ENCODE measurements around the gene RAB12.
"Not testable (repeated sequence)": the region's sequence is repeated elsewhere in the genome, so short reads cannot be mapped to it uniquely, and the experiment has no call there.

Gene RAB12

GRCh38 chr18:8651478-8652261 is 42.4 kb downstream of the RAB12 start:
- DNase-seq = not testable (repeated sequence)

GRCh38 chr18:8654503-8655451 is 45.5 kb downstream of the RAB12 start:
- no peak for DNase-seq

DNA sequence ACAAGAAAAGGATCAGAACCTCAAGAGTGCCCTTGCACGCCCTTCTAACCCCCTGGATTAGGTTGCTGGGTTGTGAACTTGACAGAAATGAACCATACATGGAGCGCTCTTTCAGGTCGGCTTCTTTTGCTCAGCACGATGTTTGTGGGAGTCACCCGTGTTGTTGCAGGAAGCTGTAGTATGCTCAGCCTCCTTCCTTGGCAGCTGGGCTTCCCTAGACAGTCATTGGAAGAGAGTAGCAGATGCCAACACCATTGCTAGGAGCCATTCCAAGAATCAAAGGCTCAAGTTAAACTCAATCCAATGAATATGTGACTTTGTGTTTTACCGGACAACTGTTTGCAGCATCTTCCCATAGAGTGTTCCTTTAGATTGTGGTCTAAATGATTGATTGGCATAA is 47.0 kb downstream of the RAB12 start:
- no peak for DNase-seq

GRCh38 chr18:8657050-8657820 is 48.0 kb downstream of the RAB12 start:
- no peak for DNase-seq

DNA sequence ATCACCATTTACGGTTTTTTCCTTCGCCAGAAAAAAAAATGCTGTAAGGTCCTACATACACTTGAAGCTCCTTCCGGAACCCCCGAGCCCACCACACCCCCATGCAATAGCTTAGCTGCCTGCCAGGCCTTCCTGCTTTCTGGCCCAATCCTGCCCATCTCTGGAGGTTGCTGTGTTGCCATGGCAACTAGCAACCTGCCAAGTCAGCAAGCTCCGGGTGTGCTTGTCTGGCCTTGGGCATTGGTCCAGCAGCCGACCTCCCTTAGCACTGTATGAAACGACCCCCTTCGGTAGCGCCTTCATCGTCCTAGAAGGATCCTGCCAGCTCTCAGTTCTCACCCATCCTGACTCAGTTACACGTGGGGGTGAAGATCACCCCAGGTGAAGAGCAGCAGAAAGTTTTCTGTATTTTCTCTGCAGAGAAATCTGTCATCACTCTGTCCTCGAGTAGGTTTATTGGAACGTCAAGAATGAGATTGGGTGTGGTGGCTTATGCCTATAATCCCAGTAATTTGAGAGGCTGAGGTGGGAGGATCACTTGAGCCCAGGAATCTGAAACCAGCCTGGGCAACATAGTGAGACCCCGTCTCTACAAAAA is 48.7 kb downstream of the RAB12 start:
- DNase-seq = no peak

- no peak for DNase-seq
These were observed 49.7 kb downstream of the RAB12 start for GRCh38 chr18:8658858-8659485.

DNA sequence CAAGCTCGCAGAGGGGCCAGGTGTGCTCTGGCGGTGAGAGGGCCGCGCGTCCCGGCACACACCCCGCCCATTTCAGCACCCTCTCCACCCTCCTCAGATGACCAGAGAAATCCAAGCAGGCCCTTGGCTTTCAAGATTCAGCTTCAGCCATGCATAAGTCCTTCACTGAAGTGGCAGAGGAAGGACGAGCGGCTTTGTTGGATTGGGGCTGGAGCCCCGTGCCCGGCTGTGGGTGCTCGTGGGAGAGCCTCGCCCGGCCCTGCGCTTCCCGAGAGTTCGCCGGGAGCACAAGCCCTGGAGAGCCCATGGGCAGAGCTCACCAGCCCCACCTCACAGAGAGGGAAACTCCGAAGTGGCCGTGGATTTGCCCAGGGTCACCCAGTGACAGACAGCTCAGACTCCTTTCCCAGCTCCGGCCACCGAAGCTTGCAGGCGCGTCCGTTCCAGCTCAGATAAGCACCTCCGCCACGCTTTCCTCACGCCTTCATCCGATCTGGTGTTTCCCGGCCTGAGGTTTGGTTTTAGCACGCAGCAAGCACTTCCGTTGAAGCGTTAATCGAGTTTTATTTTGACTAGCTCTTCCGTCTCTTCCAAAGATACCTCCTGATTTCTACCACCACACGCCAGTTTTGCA is 50.5 kb downstream of the RAB12 start:
- no peak for DNase-seq

DNA sequence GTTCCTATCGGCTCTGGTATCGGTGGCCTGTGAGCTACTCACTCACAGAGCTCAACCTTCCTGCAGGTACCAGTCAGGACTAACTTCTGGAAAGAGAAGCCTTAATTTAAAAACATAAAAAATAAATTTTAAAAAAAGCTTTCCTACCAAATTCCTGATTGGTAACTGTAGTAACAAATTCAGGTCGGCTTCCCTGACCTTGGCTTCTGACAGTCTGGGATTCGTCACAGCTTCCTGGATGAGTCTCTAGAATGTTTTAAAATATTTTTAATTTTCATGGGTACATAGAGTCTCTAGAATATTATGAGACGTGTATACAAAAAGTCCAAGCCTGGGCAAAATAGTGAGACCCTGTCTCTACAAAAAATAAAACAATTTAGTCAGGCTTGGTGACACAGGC is 51.1 kb downstream of the RAB12 start:
- no peak for DNase-seq

GRCh38 chr18:8661754-8662559 is 52.7 kb downstream of the RAB12 start:
- no peak for DNase-seq

DNA sequence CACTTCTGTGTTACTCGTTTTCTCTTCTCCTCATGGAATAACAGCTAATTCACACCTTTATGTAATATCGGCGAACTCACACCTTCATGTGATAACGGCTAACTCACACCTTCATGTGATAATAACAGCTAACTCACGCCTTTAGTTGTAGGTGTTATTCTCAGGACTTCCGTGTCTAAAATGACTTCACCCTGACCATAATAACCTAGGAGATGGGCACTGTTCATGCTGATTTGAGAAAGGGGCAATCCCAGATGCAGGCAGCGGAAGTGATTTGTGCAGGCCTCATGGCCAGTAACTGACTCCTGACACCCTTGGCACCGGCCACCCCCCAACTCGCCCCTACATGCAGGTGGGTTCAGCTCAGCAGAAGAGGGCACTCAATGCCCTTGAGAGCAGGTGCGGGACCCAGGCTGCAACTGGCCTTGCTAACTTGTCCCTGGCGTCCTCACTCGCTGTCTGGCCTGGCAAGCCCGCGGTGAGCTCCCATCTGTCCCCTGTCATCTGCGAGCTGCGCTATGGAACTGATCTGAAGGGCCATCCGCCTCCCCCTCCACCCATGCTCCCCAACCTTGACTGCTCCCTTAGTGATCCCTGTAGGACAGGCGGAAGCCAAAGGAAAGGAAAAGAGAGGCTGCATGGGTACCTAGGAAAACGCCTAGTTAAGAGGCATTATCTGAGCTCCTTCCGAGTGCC is 53.5 kb downstream of the RAB12 start:
- DNase-seq = no peak

DNA sequence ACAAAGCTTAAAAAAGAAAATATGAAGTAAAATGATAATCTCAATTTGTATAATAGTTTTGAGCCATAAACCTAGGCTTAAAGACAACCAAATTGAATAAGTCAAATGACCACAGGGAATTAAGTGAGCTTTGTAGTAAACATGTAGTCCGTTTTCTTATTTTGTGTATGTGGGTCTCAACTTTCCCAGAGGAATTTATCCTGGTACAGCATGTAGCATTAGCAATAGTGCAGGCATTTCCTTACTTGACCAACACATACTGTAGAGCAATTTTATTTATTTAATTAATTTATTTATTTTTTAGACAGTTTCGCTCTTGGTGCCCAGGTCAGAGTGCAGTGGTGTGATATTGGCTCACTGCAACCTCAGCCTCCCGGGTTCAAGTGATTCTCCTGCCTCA is 58.6 kb downstream of the RAB12 start:
- no peak for DNase-seq

DNA sequence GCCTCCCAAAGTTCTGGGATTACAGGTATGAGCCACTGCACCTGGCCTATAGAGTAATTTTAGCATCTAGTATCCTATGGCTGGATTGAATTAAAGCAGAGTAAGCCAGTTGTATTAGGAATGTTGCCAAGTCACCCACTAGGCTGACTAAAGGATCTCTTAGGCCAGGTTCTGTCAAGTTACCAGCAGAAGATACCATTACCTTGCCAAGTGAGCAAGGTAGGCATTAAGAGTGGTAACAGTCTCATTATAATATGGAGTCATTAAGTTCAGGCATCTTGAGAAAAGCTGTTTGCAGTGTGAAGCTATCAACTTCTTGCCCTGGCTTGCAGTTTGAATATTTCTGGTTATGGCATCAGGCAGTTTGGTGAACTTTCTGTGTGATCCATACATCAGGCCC is 59.1 kb downstream of the RAB12 start:
- no peak for DNase-seq

GRCh38 chr18:8669571-8669970 is 60.3 kb downstream of the RAB12 start:
- DNase-seq = no peak

- DNase-seq = no peak
These were observed 64.3 kb downstream of the RAB12 start for GRCh38 chr18:8673256-8674209.

- no peak for DNase-seq
These were observed 65.8 kb downstream of the RAB12 start for GRCh38 chr18:8675057-8675456.

DNA sequence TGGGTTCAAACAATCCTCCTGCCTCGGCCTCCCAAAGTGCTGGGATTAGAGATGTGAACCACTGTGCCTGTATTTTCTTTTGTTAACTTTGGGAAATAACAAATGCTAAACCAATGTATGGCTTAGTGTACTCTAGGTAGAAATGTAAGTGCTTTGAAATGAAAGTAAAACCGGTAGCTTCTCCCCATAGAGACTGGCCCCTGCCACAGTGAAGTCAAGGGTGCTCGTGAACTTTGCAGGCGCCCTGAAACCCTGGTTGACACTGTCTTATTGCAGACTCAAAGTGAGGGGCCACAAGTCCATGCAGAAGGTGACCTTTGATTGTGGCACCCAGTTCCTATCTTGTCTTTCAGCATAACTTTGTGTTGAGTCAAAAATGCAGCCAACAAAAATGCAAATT is 72.0 kb downstream of the RAB12 start:
- no peak for DNase-seq

DNA sequence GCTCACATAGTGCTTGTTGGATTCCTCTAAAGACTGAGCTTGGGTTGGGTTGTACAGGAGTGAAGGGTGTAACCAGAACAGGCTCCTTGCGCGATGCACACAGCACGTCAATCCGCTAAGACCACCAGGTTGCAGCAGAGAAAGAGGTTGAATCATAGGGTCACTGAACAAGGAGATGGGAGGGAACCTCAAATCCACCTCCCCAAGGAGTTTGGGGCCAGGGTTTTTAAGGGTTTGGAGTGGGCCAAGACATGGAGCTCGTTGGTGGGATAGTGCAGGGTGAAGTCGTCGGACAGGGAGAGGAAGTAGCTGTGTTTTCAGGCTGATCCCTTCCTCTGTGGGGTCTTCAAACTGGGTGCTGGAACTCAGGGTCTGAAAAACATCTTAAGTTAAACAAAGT is 75.3 kb downstream of the RAB12 start:
- DNase-seq = no peak

DNA sequence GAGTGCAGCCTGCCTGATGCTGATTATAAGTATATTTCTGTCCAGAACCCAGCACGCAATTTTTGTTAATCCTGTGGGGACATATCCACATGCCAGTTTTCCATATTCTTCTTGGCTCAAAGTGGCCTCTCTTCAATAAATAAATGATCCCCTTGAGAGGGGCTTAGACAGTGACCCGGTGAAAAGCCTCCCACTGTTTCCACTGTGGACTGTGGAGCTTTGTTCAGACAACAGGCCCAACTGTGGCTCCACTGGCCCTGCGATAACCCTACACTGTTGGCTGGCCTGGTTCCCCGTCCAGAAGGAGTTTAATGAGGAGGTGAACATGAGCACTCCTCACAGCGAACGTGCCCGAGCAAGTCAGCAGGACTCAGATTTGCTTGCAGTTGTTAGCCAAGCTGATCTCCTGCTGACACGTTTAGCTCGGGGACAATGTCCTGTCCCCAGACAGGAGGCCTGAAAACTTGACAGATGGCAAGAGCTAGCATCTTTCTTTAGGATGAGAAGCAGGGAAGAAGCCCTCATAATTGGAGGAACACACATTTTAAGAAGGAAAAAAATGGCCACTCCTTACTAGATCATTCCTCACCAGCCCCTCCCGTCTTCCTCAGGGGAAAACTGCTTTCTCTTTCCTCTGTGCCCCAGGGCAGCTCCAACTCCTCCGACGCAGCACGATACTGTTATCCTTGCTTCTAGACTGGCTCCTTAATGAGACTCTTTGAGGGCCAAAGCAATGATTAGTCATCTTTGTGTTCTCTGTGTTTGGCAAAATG is 76.1 kb downstream of the RAB12 start:
- DNase-seq = no peak

GRCh38 chr18:8685914-8686216 is 76.6 kb downstream of the RAB12 start:
- no peak for DNase-seq

All from activated T-cell treated with anti-CD3 and anti-CD28 coated beads, Interleukin-2, amount 50 U/mL, for 1 hour (primary cell).